HUES64 (cell line): Measurements from ENCODE around the gene DENND5A.
"Not testable (repeated sequence)": the region's sequence is repeated elsewhere in the genome, so short reads cannot be mapped to it uniquely, and the experiment has no call there.

Source experiments
- H3K27ac ChIP-seq: 2 replicates; pipeline ENCODE4 v1.7.0; 2013; ENCODE audit warnings: low read depth, low read length, inconsistent platforms
- H3K27me3 ChIP-seq: 2 replicates; pipeline ENCODE4 v1.6.1; 2013; ENCODE audit warnings: mild to moderate bottlenecking, low read length; ENCODE audit not compliant: insufficient read depth
- H3K36me3 ChIP-seq: 2 replicates; pipeline ENCODE4 v1.6.1; 2013; ENCODE audit warnings: mild to moderate bottlenecking, low read length; ENCODE audit not compliant: insufficient read depth
- H3K4me1 ChIP-seq: 2 replicates; pipeline ENCODE4 v1.6.1; 2013; ENCODE audit warnings: mild to moderate bottlenecking, low read length, moderate library complexity; ENCODE audit not compliant: insufficient read depth
- H3K4me3 ChIP-seq: 2 replicates; pipeline ENCODE4 v1.5.1; 2013; ENCODE audit warnings: mild to moderate bottlenecking, low read length, moderate library complexity
- H3K9ac ChIP-seq: 2 replicates; pipeline ENCODE4 v1.6.1; 2013; ENCODE audit warnings: mild to moderate bottlenecking, low read depth, low read length
- H3K9me3 ChIP-seq: 2 replicates; pipeline ENCODE4 v1.6.1; 2013; ENCODE audit warnings: low read depth, low read length; ENCODE audit not compliant: insufficient read depth
- WGBS: fragments of 150-250, 120-280 bp; methylation state at CpG from one replicate; pipeline ENCODE4 v1.1.7; 2013; ENCODE audit warnings: missing lambda C conversion rate; 5-methylcytosine and 5-hydroxymethylcytosine counted together

The DENND5A gene

DNA sequence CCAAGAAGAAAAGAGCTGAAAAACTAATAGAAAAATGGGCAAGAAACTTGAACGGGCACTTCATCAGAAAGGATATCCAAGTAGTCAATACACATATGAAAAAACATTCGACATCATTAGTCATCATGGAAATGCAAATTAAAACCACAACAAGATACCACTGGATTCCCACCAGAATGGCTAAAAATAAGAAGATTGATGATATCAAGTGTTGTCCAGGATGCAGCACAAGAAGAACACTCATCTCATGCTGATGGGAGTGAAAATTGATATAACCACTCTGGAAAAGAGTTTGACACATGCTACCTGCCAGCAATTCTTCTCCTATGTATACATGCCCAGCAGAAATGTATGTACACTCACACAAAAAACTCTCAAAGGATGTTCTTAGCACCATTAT is 146.9 kb downstream of the DENND5A start:
- peaks cover 8% of the 10 kb centered on the region; the same call in 1 of the 2 replicates for H3K9me3 ChIP-seq
- H3K9ac ChIP-seq: no peak overlapping the region
- H3K27ac ChIP-seq: no peak overlapping the region
- no peaks in the 10 kb centered on the region for H3K27me3 ChIP-seq
- 96% methylated on average over 2 of the region's 2 CpGs for WGBS
- H3K36me3 ChIP-seq: no peaks in the 10 kb centered on the region; the same call in 1 of the 2 replicates
- peaks cover 17% of the 10 kb centered on the region for H3K4me1 ChIP-seq
- no peak overlapping the region for H3K4me3 ChIP-seq

DNA sequence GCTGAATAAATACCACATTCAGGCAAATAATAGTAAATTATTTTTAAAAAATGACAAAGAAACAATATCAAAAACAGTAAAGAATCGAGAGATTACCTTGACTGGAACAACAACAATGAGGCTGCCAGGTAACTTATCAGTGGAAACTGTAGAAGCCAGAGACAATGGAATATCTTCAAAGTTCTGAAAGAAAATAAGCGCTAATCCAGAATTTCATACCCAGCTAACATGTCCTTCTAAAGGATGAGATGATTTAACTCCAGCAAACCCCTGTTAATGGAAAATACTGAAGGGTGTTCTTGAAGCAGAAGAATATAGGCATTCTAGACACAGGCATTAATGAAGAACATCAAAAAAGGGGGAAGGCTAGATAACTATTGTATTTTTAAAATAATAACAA is 153.1 kb downstream of the DENND5A start:
- Histone ChIP-seq H3K27me3 (no peaks in the 10 kb centered on the region), H3K36me3 (no peaks in the 10 kb centered on the region; the same call in 1 of the 2 replicates), H3K4me3 (no peak overlapping the region), H3K27ac (no peak overlapping the region), H3K9ac (no peak overlapping the region), H3K4me1 (no peaks in the 10 kb centered on the region), H3K9me3 (peaks cover 23% of the 10 kb centered on the region)
- WGBS: 100% methylated on average over 1 of the region's 2 CpGs

DNA sequence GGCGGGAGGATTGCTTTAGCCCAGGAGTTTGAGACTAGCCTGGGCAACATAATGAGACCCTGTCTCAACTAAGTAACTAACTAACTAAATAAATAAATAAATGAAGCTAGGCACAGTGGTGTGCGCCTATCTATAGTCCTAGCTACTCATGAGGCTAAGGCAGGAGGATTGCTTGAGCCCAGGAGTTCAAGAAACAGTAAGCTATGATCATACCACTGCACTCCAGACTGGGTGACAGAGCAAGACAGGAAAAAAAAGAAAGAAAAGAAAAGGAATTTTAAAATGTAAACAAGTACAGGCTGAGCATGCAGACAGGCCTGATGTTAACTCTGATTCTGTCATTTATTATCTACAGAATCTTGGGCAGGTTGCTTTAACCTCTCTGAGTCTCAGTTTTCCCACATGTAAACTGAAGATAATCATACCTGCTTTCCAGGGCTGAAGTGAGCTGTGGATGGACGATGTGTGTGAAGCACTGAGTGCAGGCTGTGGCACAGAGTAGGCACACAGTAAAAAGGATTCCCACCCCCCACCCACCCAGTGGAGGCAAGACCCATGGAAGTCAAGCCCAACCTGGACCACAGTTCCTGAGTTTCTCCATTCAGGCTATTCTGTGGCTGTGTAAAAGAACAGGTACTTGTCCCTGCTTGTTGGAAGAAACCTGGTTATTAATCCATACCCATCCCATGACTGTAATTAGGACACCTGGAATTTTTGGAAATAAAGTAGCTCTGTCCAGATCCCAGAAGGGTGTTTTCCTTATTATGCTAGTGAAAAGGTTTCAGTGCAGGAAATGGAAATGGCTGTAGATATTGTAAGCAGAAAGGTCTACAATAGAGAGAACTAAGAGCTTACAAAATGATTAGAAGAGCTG is 155.1 kb downstream of the DENND5A start:
- Histone ChIP-seq H3K4me1 (no peaks in the 10 kb centered on the region), H3K27ac (no peak overlapping the region)
- 97% methylated on average over 2 of the region's 3 CpGs for WGBS

DNA sequence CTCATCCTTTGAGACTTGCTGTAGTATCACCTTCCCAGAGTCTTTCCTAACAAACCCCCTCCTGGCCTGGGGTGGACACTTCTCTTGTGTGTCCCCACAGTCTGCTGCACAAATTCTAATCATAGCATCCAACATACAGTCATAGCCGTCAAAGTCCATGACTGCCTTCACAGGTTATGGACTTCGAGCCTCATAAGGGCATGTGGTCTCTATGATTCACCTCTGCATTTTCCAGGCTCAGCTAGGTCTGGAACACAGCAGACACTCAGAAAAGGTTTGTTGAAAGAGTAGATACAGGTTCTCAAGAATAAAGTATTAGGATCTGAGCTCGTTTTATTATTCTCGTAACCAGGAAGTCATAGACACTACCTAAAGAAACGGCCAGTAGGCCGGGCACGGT is 160.6 kb downstream of the DENND5A start:
- Histone ChIP-seq H3K27ac (no peak overlapping the region), H3K27me3 (no peaks in the 10 kb centered on the region), H3K9ac (no peak overlapping the region), H3K4me3 (no peak overlapping the region), H3K36me3 (no peaks in the 10 kb centered on the region), H3K9me3 (no peaks in the 10 kb centered on the region), H3K4me1 (no peaks in the 10 kb centered on the region)
- WGBS: 94% methylated on average over 7 of the region's 7 CpGs

More for the DNA sequence above, 155.1 kb downstream of the DENND5A start:
- Histone ChIP-seq H3K27me3 (no peaks in the 10 kb centered on the region), H3K9ac (no peak overlapping the region), H3K36me3 (no peaks in the 10 kb centered on the region; the same call in 1 of the 2 replicates), H3K4me3 (no peak overlapping the region), H3K9me3 (peaks cover 23% of the 10 kb centered on the region)

DNA sequence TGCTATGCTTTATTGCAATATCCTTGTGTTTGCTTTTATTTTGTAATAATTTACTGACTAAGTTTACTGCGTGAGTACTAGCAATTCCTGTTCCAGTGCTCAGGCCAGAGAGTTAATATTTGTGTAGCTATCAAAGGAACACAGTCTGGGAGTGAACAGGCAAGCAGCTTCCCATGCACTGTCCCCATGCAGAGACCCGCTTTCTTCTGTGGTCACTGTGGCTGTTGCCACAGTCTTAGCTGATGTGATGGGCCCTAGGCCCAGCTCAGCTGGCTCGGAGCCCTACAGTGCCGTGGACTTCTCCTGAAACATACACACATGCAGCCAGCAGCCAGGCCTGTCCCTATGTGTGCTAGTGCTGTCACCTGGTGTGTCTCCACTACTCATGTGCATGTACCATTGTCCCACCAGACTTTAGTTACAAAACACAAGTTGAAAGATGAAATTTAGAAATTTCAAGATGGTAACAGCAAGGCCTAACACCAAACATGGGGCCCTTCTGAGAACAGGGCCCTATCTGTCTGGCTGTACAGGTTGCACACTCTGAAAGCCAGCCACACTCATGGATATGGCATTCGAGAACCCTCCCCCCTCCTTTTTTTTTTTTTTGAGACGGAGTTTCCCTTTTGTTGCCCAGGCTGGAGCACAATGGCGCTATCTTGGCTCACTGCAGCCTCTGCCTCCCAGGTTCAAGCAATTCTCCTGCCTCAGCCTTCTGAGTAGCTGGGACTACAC is 161.4 kb downstream of the DENND5A start:
- H3K36me3 ChIP-seq: no peaks in the 10 kb centered on the region
- WGBS: 94% methylated on average over 7 of the region's 7 CpGs
- no peak overlapping the region for H3K4me3 ChIP-seq
- no peak overlapping the region for H3K27ac ChIP-seq
- no peak overlapping the region for H3K9ac ChIP-seq
- H3K27me3 ChIP-seq: no peaks in the 10 kb centered on the region
- H3K9me3 ChIP-seq: no peaks in the 10 kb centered on the region
- H3K4me1 ChIP-seq: no peaks in the 10 kb centered on the region

DNA sequence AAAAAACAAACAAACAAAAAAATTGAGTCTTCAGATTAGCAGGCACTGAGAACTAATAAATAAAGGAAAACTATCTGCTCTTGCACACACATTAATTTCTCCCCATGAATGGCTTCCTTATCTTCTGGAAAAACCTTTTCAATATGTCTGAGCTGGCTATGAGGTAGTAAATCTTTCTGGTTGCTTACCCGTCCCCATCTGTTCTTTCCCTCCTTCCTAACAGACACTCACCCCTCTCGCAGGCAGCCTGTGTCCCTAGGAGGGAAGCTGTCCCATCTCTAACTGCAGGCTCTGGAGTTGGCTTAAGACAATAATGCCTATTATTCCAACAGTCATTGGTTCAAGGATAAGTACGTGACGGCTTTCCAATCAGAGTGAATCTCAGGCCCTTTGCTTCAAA is 165.5 kb downstream of the DENND5A start:
- Histone ChIP-seq H3K4me1 (no peaks in the 10 kb centered on the region), H3K9ac (no peak overlapping the region), H3K27me3 (no peaks in the 10 kb centered on the region), H3K27ac (no peak overlapping the region), H3K9me3 (no peaks in the 10 kb centered on the region), H3K36me3 (no peaks in the 10 kb centered on the region), H3K4me3 (no peak overlapping the region)
- 89% methylated on average over 4 of the region's 4 CpGs for WGBS

DNA sequence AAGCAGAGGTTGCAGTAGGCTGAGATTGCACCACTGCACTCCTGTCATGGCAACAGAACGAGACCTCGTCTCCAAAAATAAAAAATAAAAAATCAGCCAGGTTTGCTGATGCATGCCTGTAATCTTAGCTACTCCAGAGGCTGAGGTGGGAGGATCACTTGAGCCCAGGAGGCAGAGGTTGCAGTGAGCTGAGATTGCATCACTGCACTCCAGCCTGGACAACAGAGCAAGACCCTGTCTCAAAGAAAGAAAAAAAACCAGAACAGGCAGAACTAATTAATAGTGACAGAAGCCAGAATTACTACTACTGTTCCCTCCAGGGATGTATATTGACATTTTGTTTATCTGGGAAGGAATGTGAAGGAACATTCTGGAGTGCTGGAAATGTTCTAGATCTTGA is 166.7 kb downstream of the DENND5A start:
- H3K36me3 ChIP-seq, H3K9ac ChIP-seq, H3K4me3 ChIP-seq, H3K27me3 ChIP-seq, H3K9me3 ChIP-seq, H3K4me1 ChIP-seq, H3K27ac ChIP-seq: not testable (repeated sequence)
- 78% methylated on average over 2 of the region's 2 CpGs for WGBS

DNA sequence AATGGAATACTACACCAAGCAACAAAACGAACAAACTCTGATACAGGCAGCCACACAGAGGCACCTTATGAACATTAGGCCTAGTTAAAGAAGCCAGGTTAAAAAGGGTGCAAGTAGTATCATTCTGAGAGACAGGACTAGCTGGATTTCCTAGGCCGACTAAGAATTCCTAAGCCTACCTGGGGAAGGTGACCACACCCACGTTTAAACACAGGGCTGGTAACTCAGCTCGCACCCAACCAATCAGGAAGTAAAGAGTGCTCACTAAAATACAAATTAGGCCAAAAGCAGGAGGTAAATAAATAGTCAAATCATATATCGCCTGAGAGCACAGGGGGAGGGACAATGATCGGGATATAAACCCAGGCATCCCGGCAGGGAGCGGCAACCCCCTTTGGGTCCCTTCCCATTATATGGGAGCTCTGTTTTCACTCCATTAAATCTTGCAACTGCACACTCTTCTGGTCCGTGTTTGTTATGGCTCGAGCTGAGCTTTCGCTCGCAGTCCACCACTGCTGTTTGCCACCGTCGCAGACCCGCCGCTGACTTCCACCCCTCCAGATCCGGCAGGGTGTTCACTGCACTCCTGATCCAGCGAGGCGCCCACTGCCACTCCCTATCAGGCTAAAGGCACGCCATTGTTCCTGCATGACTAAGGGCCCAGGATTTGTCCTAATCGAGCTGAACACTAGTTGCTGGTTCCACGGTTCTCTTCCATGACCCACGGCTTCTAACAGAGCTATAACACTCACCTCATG is 167.8 kb downstream of the DENND5A start:
- not testable (repeated sequence) for H3K4me1 ChIP-seq, H3K36me3 ChIP-seq, H3K27me3 ChIP-seq, H3K9me3 ChIP-seq, H3K27ac ChIP-seq, H3K4me3 ChIP-seq, H3K9ac ChIP-seq
- 94% methylated on average over 23 of the region's 23 CpGs for WGBS

DNA sequence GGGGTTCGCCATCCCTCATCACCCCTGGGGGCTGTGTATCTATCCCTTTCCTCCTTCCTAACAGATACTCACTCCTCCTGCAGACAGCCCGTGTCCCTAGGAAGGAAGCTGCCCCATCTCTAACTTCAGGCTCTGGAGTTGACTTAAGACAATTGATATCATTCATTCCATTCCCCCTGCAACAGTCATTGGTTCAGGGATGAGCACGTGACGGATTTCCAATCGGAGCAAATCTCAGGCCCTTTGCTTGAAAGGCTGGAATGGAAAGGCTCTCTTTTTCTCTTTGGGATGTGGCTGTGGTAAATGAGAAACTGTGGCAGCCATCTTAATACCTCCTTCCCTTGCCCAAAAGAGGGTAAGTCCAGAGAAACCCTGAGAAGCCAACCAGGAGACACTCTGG is 168.7 kb downstream of the DENND5A start:
- Histone ChIP-seq H3K27me3 (peaks cover 16% of the 10 kb centered on the region), H3K9me3 (no peaks in the 10 kb centered on the region), H3K9ac (no peak overlapping the region), H3K4me3 (no peak overlapping the region), H3K36me3 (no peaks in the 10 kb centered on the region), H3K27ac (no peak overlapping the region), H3K4me1 (no peaks in the 10 kb centered on the region)
- WGBS: 90% methylated on average over 5 of the region's 5 CpGs

DNA sequence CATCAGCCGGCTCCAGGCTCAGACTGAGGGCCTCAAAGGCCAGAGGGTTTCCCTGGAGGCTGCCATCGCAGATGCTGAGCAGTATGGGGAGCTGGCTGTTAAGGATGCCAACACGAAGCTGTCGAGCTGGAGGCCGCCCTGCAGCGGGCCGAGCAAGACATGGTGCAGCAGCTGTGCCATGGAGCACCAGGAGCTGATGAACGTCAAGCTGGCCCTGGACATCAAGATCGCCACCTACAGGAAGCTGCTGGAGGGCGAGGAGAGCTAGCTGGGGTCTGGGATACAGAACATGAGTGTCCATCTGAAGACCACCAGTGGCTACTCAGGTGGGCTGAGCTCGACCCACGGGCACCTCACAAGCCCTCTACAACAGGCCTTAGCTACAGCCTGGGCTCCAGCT is 169.7 kb downstream of the DENND5A start:
- Histone ChIP-seq H3K9me3 (no peaks in the 10 kb centered on the region), H3K36me3 (no peaks in the 10 kb centered on the region), H3K9ac (no peak overlapping the region), H3K4me1 (no peaks in the 10 kb centered on the region), H3K4me3 (no peak overlapping the region), H3K27me3 (peaks cover 25% of the 10 kb centered on the region), H3K27ac (no peak overlapping the region)
- 81% methylated on average over 12 of the region's 12 CpGs for whole genome bisulfite sequencing

DNA sequence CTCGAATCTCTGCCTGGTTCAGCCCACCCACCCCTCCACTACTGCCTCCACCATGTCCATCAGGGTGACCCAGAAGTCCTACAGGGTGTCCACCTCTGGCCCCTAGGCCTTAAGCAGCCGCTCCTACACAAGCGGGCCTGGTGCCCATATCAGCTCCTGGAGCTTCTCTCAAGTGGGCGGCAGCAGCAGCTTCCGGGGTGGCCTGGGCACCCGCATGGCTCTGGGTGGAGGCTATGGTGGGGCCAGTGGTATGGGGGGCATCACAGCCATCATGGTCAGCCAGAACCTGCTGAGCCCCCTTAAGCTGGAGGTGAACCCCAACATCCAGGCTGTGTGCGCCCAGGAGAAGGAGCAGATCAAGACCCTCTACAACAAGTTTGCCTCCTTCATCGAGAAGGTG is 170.7 kb downstream of the DENND5A start:
- 94% methylated on average over 8 of the region's 8 CpGs for WGBS

More for the DNA sequence above, 170.7 kb downstream of the DENND5A start:
- Histone ChIP-seq H3K4me1 (peaks cover 7% of the 10 kb centered on the region; the same call in 1 of the 2 replicates), H3K4me3 (no peak overlapping the region), H3K27me3 (peaks cover 35% of the 10 kb centered on the region), H3K9ac (no peak overlapping the region), H3K36me3 (no peaks in the 10 kb centered on the region), H3K27ac (no peak overlapping the region), H3K9me3 (no peaks in the 10 kb centered on the region)
